KMS-11 (cell line): Measurements from ENCODE around the gene RFT1.

Experiments used
- H2AFZ ChIP-seq: fragments of 200-600 bp; sonication (generic); 2 replicates; pipeline ENCODE4 v1.6.1; 2016; ENCODE audit warnings: antibody characterized with exemption, mixed run types, low read depth
- H3K27ac ChIP-seq: fragments of 200-600 bp; sonication (generic); 2 replicates; pipeline ENCODE4 v1.6.1; 2016; ENCODE audit warnings: mild to moderate bottlenecking, mixed run types
- H3K27me3 ChIP-seq: fragments of 200-600 bp; sonication (generic); 2 replicates; pipeline ENCODE4 v1.6.1; 2017; ENCODE audit warnings: mild to moderate bottlenecking, low read depth, mixed run types, moderate library complexity; ENCODE audit not compliant: insufficient read depth
- H3K36me3 ChIP-seq: fragments of 200-600 bp; sonication (generic); 2 replicates; pipeline ENCODE4 v1.6.1; 2017; ENCODE audit warnings: mild to moderate bottlenecking, mixed run types; ENCODE audit not compliant: insufficient read depth
- H3K4me1 ChIP-seq: fragments of 200-600 bp; sonication (generic); 2 replicates; pipeline ENCODE4 v1.6.1; 2016; ENCODE audit warnings: mild to moderate bottlenecking, low read depth, mixed run types; ENCODE audit not compliant: poor library complexity, severe bottlenecking
- H3K4me2 ChIP-seq: fragments of 200-600 bp; sonication (generic); 2 replicates; pipeline ENCODE4 v1.7.0; 2016; ENCODE audit warnings: mild to moderate bottlenecking, mixed run types
- H3K4me3 ChIP-seq: fragments of 200-600 bp; sonication (generic); IDR thresholded peaks from 2 replicates; pipeline ENCODE4 v1.6.1; 2017; ENCODE audit warnings: low read depth, low read length, mixed read lengths; ENCODE audit not compliant: insufficient read depth
- H3K79me2 ChIP-seq: fragments of 200-600 bp; sonication (generic); 2 replicates; pipeline ENCODE4 v1.6.1; 2016; ENCODE audit warnings: low read depth, mixed run types; ENCODE audit not compliant: insufficient read depth
- H3K9ac ChIP-seq: fragments of 200-600 bp; sonication (generic); 2 replicates; pipeline ENCODE4 v1.6.1; 2016; ENCODE audit warnings: mild to moderate bottlenecking, mixed run types
- H4K20me1 ChIP-seq: fragments of 200-600 bp; sonication (generic); 2 replicates; pipeline ENCODE4 v1.6.1; 2016; ENCODE audit warnings: mild to moderate bottlenecking, mixed run types; ENCODE audit not compliant: insufficient read depth
- CTCF ChIP-seq: fragments of 200-600 bp; sonication (generic); conservative IDR thresholded peaks from 2 replicates; pipeline ENCODE4 v1.6.1; 2017; ENCODE audit warnings: low read depth, mild to moderate bottlenecking, antibody characterized with exemption, low read length, moderate library complexity, mixed read lengths

Gene RFT1

GRCh38 chr3:53075743-53076140 is 54.5 kb downstream of the RFT1 start:
- Histone ChIP-seq H3K27me3 (no peaks in the 10 kb centered on the region), H3K9ac (no peak overlapping the region), H3K27ac (no peak overlapping the region), H4K20me1 (no peaks in the 10 kb centered on the region), H3K36me3 (no peaks in the 10 kb centered on the region), H3K4me3 (no peak overlapping the region), H3K4me2 (no peak overlapping the region), H2AFZ (no peak overlapping the region), H3K4me1 (peaks cover 8% of the 10 kb centered on the region), H3K79me2 (no peaks in the 10 kb centered on the region)
- no peak for TF ChIP-seq CTCF

- H3K27ac ChIP-seq, result no peak overlapping the region
- TF ChIP-seq CTCF, result no peak
These were observed 55.2 kb downstream of the RFT1 start for GRCh38 chr3:53074761-53075742.

GRCh38 chr3:53074366-53074696 is 55.9 kb downstream of the RFT1 start:
- Histone ChIP-seq H3K36me3 (no peaks in the 10 kb centered on the region), H4K20me1 (no peaks in the 10 kb centered on the region), H3K9ac (no peak overlapping the region), H3K27me3 (no peaks in the 10 kb centered on the region), H3K4me2 (no peak overlapping the region), H3K4me3 (no peak overlapping the region), H3K27ac (no peak overlapping the region), H3K79me2 (no peaks in the 10 kb centered on the region), H3K4me1 (peaks cover 8% of the 10 kb centered on the region), H2AFZ (no peak overlapping the region)
- TF ChIP-seq CTCF, result no peak

More at GRCh38 chr3:53074761-53075742, 55.2 kb downstream of the RFT1 start:
- no peak overlapping the region for H3K9ac ChIP-seq
- no peak overlapping the region for H2AFZ ChIP-seq
- H3K4me3 ChIP-seq, result no peak overlapping the region
- H4K20me1 ChIP-seq, result no peaks in the 10 kb centered on the region
- no peaks in the 10 kb centered on the region for H3K79me2 ChIP-seq
- no peaks in the 10 kb centered on the region for H3K36me3 ChIP-seq
- H3K4me1 ChIP-seq, result peaks cover 8% of the 10 kb centered on the region
- no peaks in the 10 kb centered on the region for H3K27me3 ChIP-seq
- H3K4me2 ChIP-seq, result no peak overlapping the region

- Histone ChIP-seq H3K4me1 (peaks cover 8% of the 10 kb centered on the region), H3K27ac (no peak overlapping the region), H3K36me3 (no peaks in the 10 kb centered on the region), H3K4me3 (no peak overlapping the region), H4K20me1 (no peaks in the 10 kb centered on the region), H3K79me2 (no peaks in the 10 kb centered on the region), H3K4me2 (peak overlapping the region; percentile 96), H2AFZ (peak overlapping the region; percentile 95), H3K27me3 (no peaks in the 10 kb centered on the region), H3K9ac (peak overlapping the region; percentile 74; the same call in 1 of the 2 replicates)
- no peak for TF ChIP-seq CTCF
These were observed 56.5 kb downstream of the RFT1 start for GRCh38 chr3:53073553-53074365.
